HG03025 (cell line): ENCODE results near the gene DHCR7.
"Not testable (repeated sequence)": the region's sequence is repeated elsewhere in the genome, so short reads cannot be mapped to it uniquely, and the experiment has no call there.

ENCODE experiments used
- ATAC-seq: cut with Tn5 transposase; IDR thresholded peaks from one replicate; pipeline ENCODE4 v1.9.1; 2021; ENCODE audit warnings: mild to moderate bottlenecking, moderate library complexity; ENCODE audit not compliant: unreplicated experiment, low FRiP score

The DHCR7 gene

GRCh38 chr11:71423181-71423790 lies 24.9 kb downstream of the DHCR7 start:
- ATAC-seq, result no peak

DNA sequence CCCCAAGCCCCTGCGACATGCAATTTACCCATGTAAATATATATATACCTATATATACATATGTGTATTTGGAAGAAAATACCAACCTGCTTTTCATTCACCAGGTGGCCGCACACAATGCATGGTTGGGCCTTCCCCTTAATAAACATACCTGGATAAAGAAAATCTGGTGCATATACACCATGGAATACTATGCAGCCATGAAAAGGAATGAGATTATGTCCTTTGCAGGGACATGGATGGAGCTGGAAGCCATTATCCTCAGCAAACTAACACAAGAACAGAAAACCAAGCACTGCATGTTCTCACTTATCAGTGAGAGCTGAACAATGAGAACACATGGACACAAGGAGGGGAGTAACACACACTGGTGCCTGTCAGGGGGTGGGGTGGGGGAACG lies 25.9 kb downstream of the DHCR7 start:
- ATAC-seq, result not testable (repeated sequence)

GRCh38 chr11:71421392-71421950 lies 26.7 kb downstream of the DHCR7 start:
- no peak for ATAC-seq

DNA sequence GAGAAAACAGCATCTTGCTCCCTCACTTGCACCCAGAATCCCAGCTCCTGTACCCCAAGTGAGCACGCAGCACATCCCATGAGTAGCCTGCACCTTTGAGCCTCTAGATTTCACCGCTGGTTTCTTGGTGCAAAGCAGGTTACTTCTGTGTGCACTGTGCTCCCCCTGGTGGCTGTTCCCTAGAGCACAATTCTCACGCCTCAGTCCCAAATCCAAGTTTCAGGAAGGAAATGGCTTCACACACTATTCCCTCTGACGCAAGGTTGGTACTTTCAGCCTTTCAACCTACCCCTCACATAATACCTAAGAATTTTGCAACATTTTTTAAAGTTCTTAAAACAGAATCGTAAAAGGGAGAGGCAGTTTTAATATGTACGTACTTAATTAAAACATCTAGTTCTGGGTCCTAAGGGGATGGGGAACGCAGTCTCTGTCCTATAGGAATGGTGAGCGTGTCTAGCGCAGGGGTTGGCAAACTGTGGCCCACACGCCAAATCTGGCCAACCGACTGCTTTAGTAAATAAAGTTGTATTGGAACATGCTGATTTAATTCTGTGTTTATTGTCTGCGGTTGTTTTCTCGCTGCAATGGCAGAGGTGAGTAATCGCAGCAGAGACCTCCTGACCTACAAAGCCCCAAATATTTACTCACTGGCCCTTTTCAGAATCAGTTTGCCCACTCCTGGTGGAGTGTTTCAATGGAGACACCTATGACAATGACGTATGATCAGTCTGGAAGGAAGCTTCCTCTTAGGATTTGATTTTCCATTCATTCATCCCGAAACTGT lies 27.5 kb downstream of the DHCR7 start:
- ATAC-seq, result no peak

GRCh38 chr11:71418643-71419042 lies 29.6 kb downstream of the DHCR7 start:
- ATAC-seq, result peak; percentile 90

DNA sequence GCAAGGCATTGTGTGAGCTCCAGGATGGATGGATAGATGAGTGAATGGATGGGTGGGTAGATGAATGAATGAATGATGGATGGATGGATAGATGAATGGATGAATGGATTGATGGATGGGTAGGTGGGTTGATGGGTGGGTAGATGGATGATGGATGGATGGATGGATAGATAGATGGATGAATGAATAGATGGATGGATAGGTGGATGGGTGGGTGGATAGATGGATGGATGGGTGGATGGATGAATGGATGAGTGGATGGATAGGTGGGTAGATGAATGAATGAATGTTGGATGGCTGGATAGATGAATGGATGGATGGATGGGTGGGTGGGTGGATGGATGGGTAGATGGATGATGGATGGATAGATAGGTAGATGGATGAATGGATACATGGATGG lies 33.5 kb downstream of the DHCR7 start:
- no peak for ATAC-seq

DNA sequence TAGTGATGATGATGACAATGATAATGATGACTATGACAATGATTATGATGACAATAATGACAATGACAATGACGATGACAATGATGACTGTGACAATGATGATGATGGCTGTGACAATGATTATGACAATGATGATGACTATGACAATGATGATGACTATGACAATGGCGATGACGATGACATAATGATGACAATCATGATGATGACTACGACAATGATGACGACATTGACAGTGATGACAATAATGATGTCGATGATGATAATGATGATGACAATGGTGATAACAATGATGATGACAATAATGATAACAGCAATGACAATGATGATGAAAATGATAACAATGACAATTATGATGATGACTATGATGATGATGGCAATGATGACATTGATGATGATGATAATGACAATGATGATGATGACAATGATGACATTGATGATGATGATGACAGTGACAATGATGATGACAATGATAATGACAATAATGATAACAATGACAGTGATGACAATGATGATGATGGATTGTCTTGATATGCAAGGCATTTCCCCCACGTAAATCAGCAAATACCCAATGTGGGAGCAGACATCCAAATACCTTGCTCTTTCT lies 37.7 kb downstream of the DHCR7 start:
- no peak for ATAC-seq

DNA sequence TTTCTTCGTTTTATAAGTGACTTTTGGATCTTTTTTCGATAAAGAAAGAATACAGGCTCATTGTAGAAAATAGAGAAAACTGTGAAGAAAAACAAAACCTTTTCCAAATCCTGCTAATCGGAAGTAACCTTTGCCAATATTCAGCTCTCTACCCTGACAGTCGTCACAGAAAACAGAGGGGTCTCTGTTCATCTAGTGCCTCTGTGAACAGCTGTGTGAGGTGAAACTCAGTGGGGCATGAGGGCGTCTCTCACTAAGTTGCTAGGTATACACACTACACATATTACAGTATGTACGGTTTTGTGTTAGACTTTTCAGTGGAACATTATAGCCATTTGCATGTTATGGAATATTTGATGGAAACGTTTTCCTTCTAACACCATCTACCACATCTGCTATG lies 39.4 kb downstream of the DHCR7 start:
- ATAC-seq, result no peak

GRCh38 chr11:71407356-71407755 lies 40.8 kb downstream of the DHCR7 start:
- ATAC-seq, result no peak

- no peak for ATAC-seq
Measured at GRCh38 chr11:71406681-71407080, 41.5 kb downstream of the DHCR7 start.

DNA sequence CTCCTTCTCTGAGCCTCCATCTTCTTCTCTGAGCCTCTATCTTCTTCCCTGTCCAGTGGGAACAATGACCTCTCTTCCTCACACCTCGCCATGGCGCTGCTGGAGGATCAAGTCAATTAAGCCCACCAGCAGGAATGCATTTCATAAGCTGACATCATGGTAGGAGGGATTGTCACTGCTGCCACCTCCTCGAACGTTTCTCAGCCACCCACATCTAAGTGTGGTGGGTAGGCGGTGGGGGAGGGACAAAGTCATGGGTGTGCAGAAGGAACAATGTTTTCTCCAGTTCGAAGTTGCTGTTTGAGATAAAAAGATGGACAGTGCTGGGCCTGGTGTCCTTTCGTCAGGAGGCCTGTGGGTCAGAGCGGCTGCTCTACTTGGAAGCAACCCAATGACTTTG lies 44.0 kb downstream of the DHCR7 start:
- ATAC-seq, result no peak

GRCh38 chr11:71402878-71403277 lies 45.3 kb downstream of the DHCR7 start:
- ATAC-seq, result no peak

DNA sequence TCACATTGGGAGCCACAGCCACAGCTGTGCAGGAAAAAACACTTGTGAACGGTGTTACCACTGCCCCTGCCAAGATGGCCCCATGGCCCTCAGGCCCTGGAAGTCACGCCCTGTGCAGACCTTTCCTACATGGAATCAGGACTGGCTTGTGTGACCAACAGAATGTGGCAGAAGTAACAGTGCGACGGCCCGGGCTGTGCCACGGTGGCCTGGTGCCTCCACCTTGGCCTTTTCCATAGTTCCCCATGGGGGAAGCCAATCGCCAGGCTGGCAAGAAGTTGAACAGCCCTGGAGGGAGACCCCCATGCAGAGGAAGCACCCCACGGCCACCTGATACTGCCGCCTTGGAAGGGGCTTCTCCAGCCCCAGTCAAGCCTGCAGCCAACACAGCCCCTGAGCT lies 48.0 kb downstream of the DHCR7 start:
- ATAC-seq, result no peak

- ATAC-seq, result no peak
Measured at GRCh38 chr11:71399341-71399740, 48.9 kb downstream of the DHCR7 start.

GRCh38 chr11:71397961-71398360 lies 50.2 kb downstream of the DHCR7 start:
- ATAC-seq, result no peak

GRCh38 chr11:71397331-71397860 lies 50.8 kb downstream of the DHCR7 start:
- no peak for ATAC-seq

GRCh38 chr11:71396548-71397123 lies 51.6 kb downstream of the DHCR7 start:
- ATAC-seq, result no peak

GRCh38 chr11:71395774-71396173 lies 52.4 kb downstream of the DHCR7 start:
- ATAC-seq, result no peak

- no peak for ATAC-seq
Measured at GRCh38 chr11:71395263-71395560, 53.0 kb downstream of the DHCR7 start.

GRCh38 chr11:71393283-71393682 lies 54.9 kb downstream of the DHCR7 start:
- no peak for ATAC-seq

DNA sequence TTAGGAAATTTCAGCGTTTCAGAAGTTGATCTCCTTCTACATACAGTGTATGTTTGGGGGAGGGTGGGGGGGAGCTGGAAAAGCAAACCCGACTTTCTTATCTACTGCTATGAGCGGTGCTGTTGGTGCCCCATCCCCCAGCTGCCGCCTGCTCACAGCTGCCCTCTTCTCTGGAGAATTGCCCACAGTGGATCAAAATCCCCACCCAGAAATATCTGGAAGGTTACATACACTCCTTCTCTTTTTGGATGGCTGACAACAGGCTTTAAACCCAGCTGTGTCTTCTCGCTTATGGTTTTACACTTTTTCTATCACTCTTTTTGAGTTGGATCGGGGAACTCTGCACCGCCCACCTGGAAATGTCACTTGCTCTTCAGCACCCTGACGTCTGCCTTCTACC lies 56.4 kb downstream of the DHCR7 start:
- no peak for ATAC-seq
